GM18867 (cell line): ENCODE results near the gene PDIA5.
A peak's percentile ranks its signal among the peaks of the same experiment; 100 is the strongest.

ENCODE experiments used
- ATAC-seq: cut with Tn5 transposase; IDR thresholded peaks from one replicate; pipeline ENCODE4 v1.9.1; 2021; ENCODE audit warnings: mild to moderate bottlenecking, moderate library complexity; ENCODE audit not compliant: unreplicated experiment

PDIA5 gene

DNA sequence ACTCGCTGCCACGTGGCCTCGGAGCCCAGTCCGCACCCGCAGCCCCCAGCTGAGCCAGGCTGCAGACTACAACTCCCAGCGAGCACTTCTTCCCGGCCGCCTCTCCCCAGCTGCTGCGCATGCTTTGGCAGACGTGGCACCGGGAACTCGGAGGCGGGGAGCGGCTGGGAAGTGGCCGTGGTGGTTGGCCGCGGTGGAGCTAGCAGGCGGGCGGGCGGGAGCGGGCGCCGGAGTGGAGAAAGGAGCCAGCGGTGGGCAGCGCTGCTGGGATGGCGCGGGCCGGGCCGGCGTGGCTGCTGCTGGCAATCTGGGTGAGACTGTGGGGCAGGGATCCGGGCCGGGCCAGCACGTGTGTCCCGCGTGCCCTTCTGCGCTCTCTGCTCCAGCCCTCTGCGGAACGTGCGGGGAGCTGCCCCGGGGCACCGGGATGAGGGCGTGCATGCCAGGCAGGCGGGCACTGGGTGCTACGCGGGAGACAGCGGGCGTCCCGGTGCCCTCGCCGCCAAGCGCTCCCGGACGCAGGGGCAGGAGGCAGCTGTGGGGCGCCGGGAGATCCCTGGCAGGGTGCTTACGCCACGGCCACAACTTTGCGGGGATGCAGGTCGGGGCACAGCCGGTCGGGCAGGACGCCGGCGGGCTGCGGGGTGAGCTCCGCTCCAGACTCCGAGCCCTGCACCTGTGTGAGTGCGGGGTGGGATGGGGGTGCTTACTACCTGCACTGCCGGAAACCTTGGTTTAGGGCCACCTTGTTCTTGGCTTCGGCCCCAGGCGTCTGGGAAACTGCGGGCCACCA, at the start of gene PDIA5:
Gene PDIA5 (plus strand): TSS at position 130 of the 793 bp plus-strand sequence. CDS start 140 bp downstream, at position 270.
- ATAC-seq, result peak; percentile 88

GRCh38 chr3:123018683-123019082, 48.1 kb upstream of the PDIA5 start:
- ATAC-seq, result no peak

DNA sequence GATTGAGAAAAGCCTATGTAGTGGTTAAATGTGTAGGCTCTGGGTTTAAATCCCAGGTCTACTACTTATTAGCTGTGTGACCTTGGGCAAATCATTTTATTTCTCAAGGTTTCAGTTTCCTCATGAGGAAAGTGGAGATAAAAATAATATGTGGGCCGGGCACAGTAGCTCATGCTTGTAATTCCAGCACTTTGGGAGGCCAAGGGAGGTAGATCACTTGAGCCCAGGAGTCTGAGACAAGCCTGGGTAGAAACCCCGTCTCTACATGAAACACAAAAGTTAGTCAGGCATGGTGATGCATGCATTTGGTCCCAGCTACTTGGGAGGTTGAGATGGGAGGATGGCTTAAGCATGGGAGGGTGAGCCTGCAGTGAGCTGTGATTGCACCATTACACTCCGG, 47.7 kb upstream of the PDIA5 start:
- ATAC-seq, result no peak

DNA sequence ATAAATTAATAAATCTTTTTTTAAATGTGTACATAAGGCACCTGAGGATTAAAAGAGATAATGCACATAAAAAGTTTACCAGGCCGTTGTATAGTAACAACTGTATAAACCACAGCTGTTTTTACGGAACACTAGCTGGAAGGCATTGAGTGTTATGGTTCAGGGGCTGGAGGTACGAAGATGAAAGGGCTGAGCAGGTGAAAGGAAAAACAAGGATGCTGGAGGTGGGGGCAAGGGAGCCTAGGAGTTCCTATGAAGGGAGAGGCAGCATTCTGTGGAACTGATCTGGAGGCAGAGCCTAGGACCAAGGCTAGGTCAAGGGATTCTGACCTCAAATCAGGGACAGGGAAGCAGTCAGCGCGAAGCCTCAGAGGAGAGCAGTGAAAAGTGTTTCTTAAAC, 47.2 kb upstream of the PDIA5 start:
- no peak for ATAC-seq

DNA sequence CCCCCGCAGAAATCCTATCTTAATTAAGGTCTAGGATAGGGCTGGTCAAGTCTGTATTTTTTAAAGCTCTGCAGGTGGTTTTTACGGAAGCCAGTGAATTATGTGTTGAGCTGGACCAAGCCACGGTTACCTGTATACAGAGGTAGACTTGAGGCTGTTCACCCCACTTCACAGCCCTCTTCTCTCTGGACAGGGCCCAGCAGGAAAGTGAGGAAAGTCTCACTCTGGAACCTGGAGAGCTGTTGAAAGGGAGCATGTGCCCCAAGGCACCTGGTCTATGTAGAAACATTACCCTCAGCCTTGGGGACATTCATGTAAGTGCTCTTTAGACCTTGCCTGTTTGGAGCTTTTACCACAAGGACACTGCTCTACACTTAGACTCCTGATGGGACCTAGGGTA, 46.1 kb upstream of the PDIA5 start:
- ATAC-seq, result no peak

- no peak for ATAC-seq
These were observed 45.4 kb upstream of the PDIA5 start for GRCh38 chr3:123021388-123021787.

GRCh38 chr3:123021996-123022510, 44.8 kb upstream of the PDIA5 start:
- no peak for ATAC-seq

- no peak for ATAC-seq
These were observed 42.8 kb upstream of the PDIA5 start for GRCh38 chr3:123024056-123024455.

DNA sequence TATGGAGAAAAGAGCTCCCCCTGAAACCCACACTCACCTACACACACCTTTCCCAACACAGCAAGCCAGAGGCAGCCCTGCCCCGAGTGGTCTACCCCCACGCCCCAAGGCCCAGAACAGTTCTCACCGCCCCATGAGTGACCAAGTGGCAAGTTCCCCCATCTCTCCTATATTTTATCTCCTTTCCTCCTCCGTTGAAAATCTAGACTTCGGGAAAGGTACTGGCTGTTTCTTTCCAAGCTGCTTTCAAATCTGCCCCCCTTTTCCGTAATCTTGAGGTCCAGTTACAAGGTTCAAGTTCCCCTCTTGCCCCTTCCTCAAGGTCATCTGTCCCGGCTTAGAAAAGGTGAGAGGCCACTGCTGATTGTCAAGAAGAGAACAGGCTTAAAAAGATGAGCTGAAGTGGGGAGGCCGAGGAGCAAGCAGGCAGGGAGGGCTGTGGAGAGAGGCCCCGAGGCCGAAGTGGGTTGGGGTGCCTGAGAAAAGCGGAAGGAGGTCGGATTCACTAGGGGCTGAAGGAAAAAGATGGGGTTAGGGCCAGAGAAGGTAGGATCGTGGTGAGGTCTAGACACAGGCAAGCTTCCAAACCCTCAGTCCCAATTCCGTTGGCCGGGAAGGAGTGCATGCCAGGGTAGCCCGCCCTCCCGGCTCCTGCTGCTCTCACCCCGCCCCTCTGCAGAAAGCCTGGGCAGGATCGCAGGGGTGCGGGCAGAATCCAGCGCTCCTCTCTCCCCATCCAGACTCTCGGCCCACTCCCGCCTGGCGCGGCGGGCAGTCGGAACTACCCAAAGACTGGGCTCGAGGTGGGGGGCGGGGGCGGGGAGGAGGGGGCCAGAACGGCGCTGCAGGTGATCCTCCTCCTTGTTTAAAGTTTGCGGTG, 40.9 kb upstream of the PDIA5 start:
- ATAC-seq, result no peak

DNA sequence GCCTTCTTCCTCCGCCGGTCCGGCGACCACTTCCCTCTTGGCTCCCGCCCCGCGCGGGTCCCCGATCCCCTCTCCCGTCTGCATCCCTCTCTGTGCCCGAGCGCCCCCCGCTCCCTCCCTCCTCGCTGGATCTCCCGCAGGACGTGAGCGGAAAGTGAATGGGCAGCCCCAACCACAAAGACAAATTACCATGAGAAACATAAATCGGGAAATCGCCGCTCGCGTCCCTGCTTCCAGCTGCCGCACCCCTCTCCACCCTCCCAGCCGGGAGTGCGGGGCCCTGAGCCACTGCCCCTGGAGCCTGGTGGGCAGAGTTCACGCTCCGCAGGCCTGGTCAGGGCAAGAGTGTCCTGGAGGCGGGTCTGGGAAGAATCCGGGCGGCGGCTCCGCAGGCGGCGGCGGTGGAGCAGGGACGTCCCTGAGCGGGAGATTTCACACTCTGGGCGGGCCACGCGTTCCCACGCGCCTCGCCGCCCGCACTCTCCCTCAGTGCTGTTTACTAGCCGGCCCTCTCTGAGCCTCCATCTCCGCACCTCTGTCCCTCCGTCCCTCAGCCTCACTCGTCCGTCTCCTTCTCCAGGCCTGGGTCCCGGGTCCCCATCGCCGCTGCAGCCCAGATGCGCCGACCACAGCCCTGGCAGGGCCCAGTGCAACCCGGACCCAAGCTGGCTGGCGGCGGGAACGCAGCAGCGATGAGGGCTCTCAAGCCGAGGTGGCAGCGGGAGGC, 40.1 kb upstream of the PDIA5 start:
- ATAC-seq, result no peak

DNA sequence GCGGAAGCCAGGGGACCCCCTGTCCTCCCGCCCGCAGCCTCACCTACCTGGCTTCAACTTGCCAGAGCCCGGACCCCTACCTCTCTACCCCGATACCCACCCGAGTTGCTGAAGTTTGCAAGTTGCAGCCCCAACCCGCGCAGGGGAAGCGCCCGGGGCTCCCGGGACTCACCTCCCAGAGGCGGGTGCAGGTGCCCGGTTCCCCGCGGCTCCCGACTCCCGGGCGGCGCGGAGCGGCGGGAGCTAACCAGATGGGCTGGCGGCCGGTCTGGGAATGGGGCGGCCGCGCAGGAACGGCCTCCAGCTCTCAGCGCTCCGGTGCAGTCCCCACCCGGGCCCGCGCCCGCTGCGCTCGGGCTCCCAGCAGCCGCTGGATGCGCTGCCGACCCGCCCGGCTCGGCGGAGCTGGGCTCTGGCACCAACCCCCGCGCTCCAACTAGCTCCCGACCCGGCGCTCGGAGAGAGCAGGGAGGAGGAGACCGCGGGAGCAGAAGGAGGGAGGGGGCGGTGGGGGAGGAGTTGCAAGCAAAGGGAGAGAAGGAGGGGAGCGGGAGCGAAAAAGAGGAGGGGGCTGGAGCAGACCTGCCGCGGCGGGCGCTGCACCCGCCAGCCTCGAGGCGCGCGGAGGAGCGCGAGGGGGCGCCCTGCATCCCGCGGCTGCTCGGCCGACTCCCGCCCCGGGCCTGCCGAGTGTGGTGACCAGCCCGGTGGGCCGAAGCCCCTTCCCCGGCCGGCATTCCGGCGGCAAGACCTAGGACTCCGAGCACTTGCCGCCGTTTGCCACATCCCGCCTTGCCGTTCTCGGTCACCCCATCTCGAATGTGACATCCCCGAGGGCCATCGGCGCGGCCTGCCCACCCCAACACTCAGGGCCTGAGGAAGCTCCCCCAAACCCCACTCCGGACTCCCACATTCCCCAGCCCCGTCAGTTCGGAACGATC, 39.3 kb upstream of the PDIA5 start, which contains the start of gene SEMA5B:
Gene SEMA5B (minus strand): TSS at position 472 of the 941 bp plus-strand sequence. CDS start 66,500 bp downstream, outside the sequence.
- ATAC-seq, result no peak

- no peak for ATAC-seq
These were observed 38.5 kb upstream of the PDIA5 start for GRCh38 chr3:123028233-123028828.

DNA sequence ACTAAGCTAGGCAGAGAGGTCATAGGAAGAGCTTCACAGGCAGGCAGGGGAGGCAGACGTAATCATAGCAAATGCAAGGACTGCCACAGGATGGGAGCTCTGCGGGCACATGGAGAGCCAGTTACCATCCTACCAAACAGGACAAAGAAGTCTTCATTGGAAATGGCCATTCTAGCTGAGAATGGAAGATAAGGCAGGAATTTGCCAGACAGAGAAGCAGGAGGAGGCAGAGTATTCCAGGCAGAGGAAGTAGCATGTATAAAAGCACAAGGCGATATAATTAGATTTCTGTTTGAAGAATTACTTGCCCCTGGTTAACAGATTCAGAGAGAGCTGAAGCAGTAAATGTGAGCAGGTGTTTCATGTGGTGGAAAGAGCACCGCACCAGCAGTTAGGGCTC, 35.8 kb upstream of the PDIA5 start:
- ATAC-seq, result no peak

DNA sequence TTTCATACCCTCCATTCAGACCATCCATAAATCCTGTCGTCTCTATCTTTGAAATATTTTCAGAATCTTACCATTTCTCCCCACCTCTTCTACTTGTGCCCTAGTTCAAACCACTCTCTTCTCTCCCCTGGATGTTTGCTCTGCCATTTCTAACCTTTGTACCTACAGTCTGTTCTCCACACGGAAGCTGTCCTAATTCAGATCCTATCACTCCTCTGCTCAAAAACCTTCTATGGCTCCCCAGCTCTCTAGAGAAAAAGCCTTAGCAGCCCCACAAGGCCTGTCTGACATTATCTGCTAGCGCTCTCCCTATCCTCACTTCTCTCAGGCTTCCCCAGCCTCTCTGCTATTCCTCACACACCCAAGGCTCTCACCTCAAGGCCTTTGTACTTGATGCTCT, 34.8 kb upstream of the PDIA5 start:
- no peak for ATAC-seq

DNA sequence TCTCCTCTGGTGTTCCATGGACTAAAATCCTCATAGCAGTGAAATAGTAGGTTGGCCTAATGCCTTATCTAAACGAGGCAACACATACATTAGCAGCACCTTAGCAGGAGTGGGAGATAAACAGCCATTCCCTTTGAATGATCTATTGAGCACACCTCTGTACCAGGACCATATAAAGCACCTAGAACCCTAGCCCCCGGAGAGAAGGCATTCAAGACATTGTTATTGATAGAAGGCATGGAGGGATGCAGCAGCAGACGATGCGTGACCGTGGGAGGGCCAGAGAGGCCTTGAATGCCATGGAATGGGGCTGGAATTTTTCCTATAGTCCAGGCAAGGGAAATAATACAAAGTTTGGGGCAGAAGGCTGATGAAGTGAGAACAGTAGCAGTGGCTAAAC, 32.7 kb upstream of the PDIA5 start:
- no peak for ATAC-seq

DNA sequence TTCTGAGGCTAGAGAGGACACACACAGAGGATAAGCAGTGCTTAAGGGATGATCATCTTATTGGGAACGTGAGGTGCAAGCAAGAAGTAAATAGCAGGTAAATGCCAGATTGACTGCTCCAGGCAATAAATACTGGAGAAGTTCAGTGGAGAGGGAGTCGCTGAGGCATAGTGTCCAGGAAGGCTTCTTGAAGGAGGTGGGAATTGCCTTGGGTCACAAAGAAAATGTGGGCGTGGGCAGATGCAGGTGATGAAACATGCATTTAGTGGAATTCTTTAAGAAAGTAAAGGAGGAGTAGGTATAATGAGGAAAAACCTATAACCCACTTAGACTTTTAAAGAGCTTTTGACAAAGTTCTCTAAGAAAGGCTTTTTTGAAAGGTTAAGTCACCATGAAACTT, 31.8 kb upstream of the PDIA5 start:
- no peak for ATAC-seq

GRCh38 chr3:123036352-123037014, 30.3 kb upstream of the PDIA5 start:
- no peak for ATAC-seq

DNA sequence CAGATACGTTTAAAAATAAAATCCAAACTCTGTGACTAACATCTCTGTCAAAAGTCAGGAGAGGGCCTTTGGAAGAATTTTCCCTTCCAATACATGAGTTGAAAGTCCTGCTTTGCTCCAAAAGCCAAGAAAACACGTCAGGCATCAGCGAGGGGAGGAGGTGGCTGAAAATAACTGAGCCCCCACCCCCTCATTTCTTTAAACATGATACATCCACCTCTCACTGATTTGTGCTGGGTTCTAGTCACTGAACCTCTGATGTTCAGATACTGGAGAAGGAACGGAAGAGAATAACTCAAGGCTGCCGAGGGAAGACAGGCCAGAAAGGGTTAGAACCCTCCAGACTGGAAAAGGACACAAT, 29.8 kb upstream of the PDIA5 start:
- no peak for ATAC-seq

DNA sequence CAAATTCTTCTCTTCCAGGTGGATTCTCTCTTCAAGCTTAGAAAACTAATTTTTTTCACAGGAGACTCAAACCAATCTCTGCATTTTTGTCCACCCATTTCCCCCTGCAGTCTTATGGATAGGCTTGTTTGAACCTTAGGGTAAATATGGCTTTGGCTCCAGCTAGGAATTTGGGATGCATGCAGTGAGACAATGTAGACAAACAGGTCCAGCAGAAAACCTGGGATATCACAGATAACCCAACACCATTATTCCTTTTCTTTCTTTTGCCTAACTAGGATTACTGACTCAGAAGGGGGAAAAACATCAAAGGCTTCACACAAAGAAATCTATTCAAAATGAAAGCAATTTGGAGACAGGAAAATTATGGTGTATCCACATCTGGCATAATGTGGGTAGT, 28.1 kb upstream of the PDIA5 start:
- no peak for ATAC-seq
